Activated naive CD4-positive, alpha-beta T cell treated with anti-CD3 and anti-CD28 coated beads, Interleukin-2, amount 50 U/mL, for 24 hours (primary cell): ENCODE results near the gene SEL1L.
A peak's percentile ranks its signal among the peaks of the same experiment; 100 is the strongest.

ENCODE experiments used
- H3K27ac Mint-ChIP-seq: one replicate; pipeline ENCODE4 v1.8.0; 2021; ENCODE audit warnings: mild to moderate bottlenecking, mixed read lengths
- H3K27me3 Mint-ChIP-seq: one replicate; pipeline ENCODE4 v1.8.0; 2021; ENCODE audit warnings: mixed read lengths
- H3K36me3 Mint-ChIP-seq: one replicate; pipeline ENCODE4 v1.8.0; 2021; ENCODE audit warnings: mixed read lengths
- H3K4me1 Mint-ChIP-seq: one replicate; pipeline ENCODE4 v1.8.0; 2021; ENCODE audit warnings: mixed read lengths
- H3K4me3 Mint-ChIP-seq: one replicate; pipeline ENCODE4 v1.8.0; 2021; ENCODE audit warnings: mild to moderate bottlenecking, mixed read lengths
- H3K9me3 Mint-ChIP-seq: one replicate; pipeline ENCODE4 v1.8.0; 2021; ENCODE audit warnings: mixed read lengths

SEL1L gene

DNA sequence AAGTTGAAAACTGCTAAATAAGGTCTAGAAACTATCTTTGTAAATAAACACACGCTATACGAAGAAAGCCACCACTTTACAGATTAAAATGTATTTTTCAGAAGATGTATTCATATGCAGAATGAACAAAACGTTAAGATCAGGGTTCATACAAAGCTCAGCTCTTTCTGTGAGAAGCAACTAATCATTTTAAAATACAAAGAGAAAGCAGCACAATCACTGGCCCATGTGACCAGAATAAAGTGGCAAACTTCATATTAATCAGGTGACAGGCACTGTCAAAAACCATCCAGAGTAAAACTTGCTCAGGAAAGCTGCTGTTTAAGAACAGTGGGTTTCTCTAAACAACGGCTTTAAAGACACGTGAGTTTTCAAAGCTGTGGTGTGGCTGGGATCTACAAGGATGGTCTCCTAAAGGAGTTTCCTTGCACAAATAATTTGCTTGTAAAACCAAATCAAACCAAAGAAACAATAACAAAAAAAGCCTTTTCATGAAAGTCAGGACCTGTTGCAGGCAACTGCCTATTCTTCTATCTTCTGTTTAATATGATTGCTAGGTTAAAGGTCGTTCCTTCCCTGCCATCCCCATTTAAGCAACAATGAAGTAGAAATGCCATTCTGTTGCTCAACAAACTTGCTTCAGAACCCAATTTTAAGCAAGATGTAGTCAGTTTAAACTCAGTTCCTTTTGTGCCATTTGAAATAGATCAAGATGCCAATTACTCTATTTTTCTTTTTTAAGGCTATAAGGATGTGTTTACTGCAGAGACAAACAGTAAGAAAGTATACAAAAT lies 22.3 kb downstream of the SEL1L start:
- Mint-ChIP-seq H3K4me1 (peaks cover 64% of the 10 kb centered on the region), H3K4me3 (no peak overlapping the region), H3K27me3 (no peaks in the 10 kb centered on the region), H3K9me3 (no peaks in the 10 kb centered on the region), H3K27ac (no peak overlapping the region), H3K36me3 (peaks cover 29% of the 10 kb centered on the region)

DNA sequence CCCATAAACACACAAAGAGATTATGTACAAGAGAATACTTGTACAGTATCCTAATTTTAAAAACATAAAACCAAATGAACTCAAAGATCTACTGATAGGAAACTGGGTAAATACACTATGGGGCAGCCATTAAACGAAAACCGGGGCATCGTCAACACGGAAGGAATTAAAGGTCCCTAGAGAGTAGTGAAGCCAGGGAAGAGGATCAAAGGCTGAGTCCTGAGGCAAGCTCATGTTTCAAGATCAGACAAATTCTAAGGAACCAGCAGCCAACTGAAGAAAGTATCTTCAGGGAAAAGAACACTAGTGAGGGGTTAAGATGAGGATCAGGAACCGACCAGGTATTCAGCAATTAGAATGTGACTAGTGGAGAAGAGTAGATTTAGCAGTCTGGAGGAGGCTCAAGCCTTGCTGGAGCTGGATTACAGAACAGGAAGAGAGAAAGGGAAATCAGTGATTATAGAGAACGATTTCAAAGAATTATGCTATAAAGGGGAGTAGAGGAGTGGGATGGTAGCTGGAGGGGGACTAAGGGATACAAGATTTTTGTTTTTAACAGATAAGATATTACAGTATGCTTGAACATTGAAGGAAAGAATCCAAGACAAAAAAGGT lies 23.7 kb downstream of the SEL1L start:
- Mint-ChIP-seq H3K4me3 (no peak overlapping the region), H3K4me1 (peaks cover 56% of the 10 kb centered on the region), H3K9me3 (no peaks in the 10 kb centered on the region), H3K27ac (peak overlapping the region; percentile 56), H3K36me3 (peaks cover 27% of the 10 kb centered on the region), H3K27me3 (no peaks in the 10 kb centered on the region)

DNA sequence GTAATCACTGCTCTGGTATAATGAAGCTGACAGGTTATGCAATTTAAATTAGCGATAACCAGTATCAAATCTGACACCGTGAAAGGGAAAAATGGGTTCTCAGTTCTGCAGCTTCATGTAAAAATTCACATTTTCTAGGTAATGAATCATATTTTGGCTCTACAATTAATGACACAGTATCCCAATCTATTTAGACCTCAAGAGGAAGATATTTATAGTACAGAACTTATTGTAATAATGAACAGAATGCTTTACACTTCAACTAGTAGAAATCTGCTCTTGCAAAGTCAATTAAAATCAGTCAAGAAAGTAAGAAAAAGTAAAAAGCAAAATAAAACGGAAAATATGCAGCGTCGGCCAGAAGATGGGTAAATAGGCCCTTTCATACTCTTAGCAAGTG lies 24.3 kb downstream of the SEL1L start:
- Mint-ChIP-seq H3K4me1 (peaks cover 53% of the 10 kb centered on the region), H3K9me3 (no peaks in the 10 kb centered on the region), H3K27me3 (no peaks in the 10 kb centered on the region), H3K27ac (peak overlapping the region; percentile 52), H3K4me3 (no peak overlapping the region), H3K36me3 (peaks cover 21% of the 10 kb centered on the region)

DNA sequence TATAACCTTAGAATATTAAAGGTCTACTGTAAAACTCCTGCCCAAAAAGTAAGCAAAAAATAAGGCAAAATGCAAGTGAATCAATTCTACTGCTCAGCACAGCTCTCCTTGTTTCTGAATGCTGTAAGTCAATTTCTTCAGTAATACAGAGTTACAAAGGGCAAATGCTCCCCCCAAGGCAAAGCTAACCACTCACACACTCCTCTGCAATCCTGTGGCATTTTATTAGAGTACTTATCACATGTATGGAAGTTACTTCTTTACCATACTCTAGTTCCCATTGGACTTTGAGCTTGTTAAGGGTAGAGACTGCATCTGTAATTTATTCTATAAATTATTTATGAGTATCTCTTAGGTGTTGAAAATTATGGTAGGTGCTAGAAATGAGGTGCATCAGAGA lies 27.2 kb downstream of the SEL1L start:
- H3K27me3 Mint-ChIP-seq: no peaks in the 10 kb centered on the region
- H3K36me3 Mint-ChIP-seq: peaks cover 22% of the 10 kb centered on the region
- no peak overlapping the region for H3K27ac Mint-ChIP-seq
- H3K4me3 Mint-ChIP-seq: no peak overlapping the region
- H3K4me1 Mint-ChIP-seq: peaks cover 34% of the 10 kb centered on the region
- H3K9me3 Mint-ChIP-seq: no peaks in the 10 kb centered on the region

DNA sequence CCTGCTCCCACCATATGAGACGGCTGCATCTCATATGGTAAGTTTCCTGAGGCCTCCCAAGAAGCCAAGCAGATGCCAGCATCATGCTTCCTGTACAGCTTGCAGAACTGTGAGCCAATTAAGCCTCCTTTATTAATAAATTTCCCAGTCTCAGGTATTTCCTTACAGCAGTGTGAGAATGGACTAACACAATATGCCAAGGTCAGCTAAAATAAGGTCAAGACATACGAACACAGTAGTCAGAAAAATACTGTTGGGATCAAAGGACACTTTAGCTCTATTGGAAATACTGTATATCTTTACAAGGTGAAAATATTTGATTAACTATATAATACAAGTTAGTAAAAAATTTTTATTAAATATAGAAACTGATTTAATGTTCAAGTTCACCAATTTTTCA lies 28.8 kb downstream of the SEL1L start:
- no peak overlapping the region for H3K4me3 Mint-ChIP-seq
- no peaks in the 10 kb centered on the region for H3K9me3 Mint-ChIP-seq
- no peaks in the 10 kb centered on the region for H3K27me3 Mint-ChIP-seq
- peaks cover 27% of the 10 kb centered on the region for H3K36me3 Mint-ChIP-seq
- H3K27ac Mint-ChIP-seq: no peak overlapping the region
- peaks cover 27% of the 10 kb centered on the region for H3K4me1 Mint-ChIP-seq

DNA sequence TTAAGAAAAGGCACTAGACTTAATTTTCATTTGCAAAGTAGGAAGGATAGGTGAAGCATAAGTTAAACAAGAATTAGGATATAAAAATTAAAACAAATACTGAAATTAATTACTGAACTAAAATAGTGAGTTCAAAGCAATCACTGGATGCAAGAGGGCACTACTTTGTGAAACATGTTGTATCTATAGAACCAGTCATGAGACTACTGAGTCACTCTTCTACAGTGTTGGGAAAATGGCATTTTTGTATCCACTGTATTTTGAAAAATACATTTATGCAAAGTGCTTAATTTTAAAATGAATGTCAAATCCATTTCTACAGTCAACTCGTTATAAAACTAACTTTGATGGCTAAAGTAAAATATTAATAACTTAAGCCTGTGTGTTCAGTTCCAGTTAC lies 47.9 kb downstream of the SEL1L start:
- no peak overlapping the region for H3K4me3 Mint-ChIP-seq
- no peaks in the 10 kb centered on the region for H3K9me3 Mint-ChIP-seq
- no peaks in the 10 kb centered on the region for H3K4me1 Mint-ChIP-seq
- H3K27ac Mint-ChIP-seq: no peak overlapping the region
- no peaks in the 10 kb centered on the region for H3K27me3 Mint-ChIP-seq
- peaks cover 17% of the 10 kb centered on the region for H3K36me3 Mint-ChIP-seq

DNA sequence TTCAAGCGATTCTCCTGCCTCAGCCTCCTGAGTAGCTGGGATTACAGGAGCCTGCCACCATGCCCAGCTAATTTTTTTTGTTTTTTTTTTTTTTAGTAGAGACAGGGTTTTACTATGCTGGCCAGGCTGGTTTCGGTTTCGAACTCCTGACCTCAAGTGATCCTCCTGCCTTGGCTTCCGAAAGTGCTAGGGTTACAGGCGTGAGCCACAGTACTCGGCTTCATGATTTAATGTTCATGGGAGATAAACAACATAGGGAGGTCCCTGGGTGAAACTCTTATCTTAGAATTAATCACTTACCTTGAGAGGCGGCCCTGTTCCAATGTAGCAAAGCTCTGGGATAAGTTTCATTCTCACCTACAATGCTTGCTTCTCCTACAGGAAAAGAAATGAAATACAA lies 48.3 kb downstream of the SEL1L start:
- Mint-ChIP-seq H3K27ac (peak overlapping the region; percentile 62), H3K4me3 (no peak overlapping the region), H3K4me1 (no peaks in the 10 kb centered on the region)

DNA sequence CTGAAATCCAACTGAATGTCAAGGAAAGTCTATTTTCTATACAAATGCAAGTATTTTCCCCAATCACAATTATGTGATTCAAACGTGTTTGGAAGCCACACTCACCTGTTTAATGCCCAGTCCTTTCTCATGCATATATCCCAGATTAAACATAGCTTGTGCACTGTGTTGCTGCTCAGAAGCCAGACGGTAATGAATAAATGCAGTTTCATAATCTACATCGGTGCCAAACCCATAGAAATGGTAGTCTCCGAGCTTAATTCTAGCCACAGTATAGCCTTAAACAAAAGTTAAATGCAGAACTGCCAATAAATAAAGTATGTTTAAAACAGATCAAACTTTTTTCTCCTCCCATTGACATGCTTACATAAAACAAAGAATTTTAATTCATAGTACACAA lies 49.5 kb downstream of the SEL1L start:
- Mint-ChIP-seq H3K27me3 (no peaks in the 10 kb centered on the region), H3K36me3 (peaks cover 18% of the 10 kb centered on the region), H3K27ac (peak overlapping the region; percentile 14), H3K9me3 (no peaks in the 10 kb centered on the region), H3K4me1 (no peaks in the 10 kb centered on the region), H3K4me3 (no peak overlapping the region)

More for the DNA sequence above, 48.3 kb downstream of the SEL1L start:
- peaks cover 17% of the 10 kb centered on the region for H3K36me3 Mint-ChIP-seq
- H3K9me3 Mint-ChIP-seq: no peaks in the 10 kb centered on the region
- no peaks in the 10 kb centered on the region for H3K27me3 Mint-ChIP-seq

DNA sequence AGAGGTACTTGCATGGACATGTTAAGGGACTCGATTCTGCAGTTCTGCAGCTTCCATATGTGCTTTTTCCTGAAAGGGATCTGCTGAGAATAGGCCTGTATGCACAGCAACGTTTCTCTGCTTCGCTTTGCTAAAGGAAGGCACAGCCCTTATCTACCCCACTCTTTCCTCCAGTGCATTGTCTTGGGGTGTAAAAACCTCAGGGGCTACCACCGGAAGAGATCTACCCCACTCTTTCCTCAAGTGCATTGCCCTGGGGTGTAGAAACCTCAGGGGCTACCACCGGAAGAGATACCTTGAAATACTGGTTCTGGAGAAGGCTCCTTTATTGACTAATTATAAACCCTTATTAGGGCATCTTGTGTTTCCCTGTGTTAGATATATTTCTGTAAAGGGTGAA lies 52.9 kb downstream of the SEL1L start:
- no peak overlapping the region for H3K27ac Mint-ChIP-seq

DNA sequence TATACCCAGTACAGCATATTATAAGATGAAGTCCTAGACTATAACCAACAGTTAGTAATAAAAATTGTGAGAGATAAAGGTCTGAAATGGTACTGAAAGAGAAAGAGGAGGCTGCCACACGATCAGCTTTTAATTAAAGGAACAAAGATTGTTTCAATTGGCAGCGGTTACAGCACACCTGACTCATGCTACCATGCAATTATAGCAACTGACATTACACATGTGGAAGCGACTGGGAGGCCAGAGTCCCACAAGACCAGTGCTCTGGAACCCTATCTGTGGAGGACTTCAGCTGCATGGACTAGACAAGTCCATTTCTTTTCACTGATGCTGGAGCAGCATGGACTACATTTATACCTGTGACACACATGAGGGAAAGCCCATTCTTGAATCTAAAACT lies 55.2 kb downstream of the SEL1L start:
- Mint-ChIP-seq H3K9me3 (no peaks in the 10 kb centered on the region), H3K36me3 (peaks cover 18% of the 10 kb centered on the region), H3K4me1 (peaks cover 25% of the 10 kb centered on the region), H3K27me3 (no peaks in the 10 kb centered on the region), H3K4me3 (no peak overlapping the region), H3K27ac (peak overlapping the region; percentile 65)

More for the DNA sequence above, 52.9 kb downstream of the SEL1L start:
- Mint-ChIP-seq H3K9me3 (no peaks in the 10 kb centered on the region), H3K36me3 (peaks cover 10% of the 10 kb centered on the region), H3K4me1 (peaks cover 5% of the 10 kb centered on the region), H3K4me3 (no peak overlapping the region), H3K27me3 (no peaks in the 10 kb centered on the region)

DNA sequence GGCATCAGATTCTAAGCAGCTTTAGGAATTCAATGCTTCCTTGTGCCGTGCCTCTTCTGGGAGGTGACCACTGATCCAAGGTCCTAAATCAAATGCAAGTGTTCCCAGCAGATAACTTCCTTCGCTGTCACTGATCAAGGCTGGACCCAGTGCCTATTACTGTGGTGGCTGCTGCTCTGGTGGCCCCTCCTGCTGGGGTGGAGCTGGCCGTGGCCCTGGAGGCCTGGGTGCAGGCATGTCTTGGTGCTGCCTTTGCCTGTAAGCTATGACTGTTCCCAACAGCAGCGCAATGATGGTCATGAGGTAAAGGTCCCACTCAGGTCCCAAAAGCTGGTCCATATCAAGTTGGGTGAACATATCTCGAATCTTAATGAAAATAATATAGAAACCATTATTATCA lies 56.8 kb downstream of the SEL1L start:
- no peak overlapping the region for H3K27ac Mint-ChIP-seq
- no peak overlapping the region for H3K4me3 Mint-ChIP-seq
- H3K4me1 Mint-ChIP-seq: peaks cover 35% of the 10 kb centered on the region
- no peaks in the 10 kb centered on the region for H3K27me3 Mint-ChIP-seq
- H3K9me3 Mint-ChIP-seq: no peaks in the 10 kb centered on the region
- H3K36me3 Mint-ChIP-seq: peaks cover 19% of the 10 kb centered on the region

DNA sequence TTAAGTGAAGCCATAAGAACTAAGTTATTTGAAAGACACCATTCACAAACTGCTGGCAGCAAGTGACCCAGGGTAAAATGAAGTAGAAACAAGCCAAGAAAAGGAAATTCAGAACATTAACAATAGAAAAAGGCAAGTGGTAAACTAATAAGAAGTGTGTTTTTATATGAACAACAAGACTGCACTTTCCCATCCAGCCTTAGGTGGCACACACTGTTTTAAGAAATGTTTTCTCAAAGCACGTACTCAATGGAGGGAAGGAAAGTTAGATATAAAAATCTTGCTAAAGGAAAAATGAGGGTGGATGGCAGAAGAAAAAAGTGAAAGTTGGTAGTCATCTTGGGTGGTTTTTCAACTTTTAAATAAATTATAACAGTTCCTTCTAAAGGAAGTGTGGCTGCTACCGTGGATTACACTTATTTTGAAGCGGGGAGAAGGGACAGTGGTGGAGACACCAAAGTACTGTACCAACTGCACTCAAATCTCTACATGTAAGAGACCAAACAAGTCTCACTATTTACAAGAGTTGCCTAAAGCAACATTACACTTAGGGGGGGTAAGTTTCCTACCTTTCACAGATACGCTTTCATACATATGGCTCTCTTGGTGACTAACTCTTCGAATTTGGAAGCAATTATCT lies 58.8 kb downstream of the SEL1L start:
- peaks cover 55% of the 10 kb centered on the region for H3K4me1 Mint-ChIP-seq
- no peaks in the 10 kb centered on the region for H3K27me3 Mint-ChIP-seq
- peak overlapping the region; percentile 78 for H3K4me3 Mint-ChIP-seq
- H3K36me3 Mint-ChIP-seq: peaks cover 17% of the 10 kb centered on the region
- H3K27ac Mint-ChIP-seq: peak overlapping the region; percentile 96
- H3K9me3 Mint-ChIP-seq: no peaks in the 10 kb centered on the region

DNA sequence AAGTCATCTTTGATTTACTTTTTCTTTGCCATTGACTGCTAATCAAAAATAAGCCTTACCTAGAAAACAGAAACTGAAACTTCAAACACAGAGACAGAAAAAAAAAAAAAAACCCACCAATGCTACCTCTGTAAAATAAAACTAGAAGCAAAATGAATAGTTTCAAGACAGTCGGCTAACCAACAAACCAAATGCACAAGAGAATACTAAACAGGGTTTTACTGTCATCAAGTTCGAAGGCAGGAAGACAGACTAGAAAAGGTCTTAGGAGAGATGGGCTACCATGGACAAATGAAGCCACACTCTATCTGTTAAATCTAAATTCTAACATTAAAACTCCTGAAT lies 59.5 kb downstream of the SEL1L start:
- H3K4me3 Mint-ChIP-seq: peak overlapping the region; percentile 78
- H3K4me1 Mint-ChIP-seq: peaks cover 55% of the 10 kb centered on the region
- no peaks in the 10 kb centered on the region for H3K9me3 Mint-ChIP-seq
- no peaks in the 10 kb centered on the region for H3K27me3 Mint-ChIP-seq
- H3K27ac Mint-ChIP-seq: peak overlapping the region; percentile 96
- peaks cover 13% of the 10 kb centered on the region for H3K36me3 Mint-ChIP-seq

DNA sequence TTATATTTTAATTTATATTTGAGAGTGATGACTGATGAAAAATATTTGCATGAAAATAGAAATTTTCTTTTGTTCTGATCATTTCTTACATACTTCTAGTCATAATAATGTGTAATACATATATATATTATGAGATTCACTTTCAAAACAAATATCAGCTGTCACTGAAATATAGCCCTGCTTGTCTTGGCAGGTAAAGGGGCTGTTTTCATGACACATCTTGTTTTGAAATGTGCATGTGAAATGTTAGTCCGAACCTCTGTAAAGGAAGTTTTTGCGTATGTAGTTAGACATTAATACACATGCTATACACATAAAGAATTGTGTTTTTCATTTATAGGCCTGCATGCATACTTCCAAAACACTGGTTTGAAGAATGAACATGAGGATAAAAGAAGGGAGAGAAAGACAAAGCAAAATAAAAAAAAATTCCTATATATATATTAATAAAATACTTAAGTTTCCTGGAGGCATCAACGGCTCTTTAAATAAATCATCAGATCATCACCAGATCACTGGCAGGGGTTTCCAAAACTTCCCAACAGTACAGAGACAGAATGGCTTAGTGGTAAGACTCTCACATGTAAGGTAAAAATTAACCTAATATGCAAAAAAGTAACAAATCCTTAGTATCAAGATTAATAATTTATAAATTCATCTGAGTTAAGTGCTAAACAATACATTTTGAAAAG lies 60.1 kb downstream of the SEL1L start:
- Mint-ChIP-seq H3K4me1 (peaks cover 55% of the 10 kb centered on the region), H3K27ac (peak overlapping the region; percentile 89), H3K9me3 (no peaks in the 10 kb centered on the region), H3K36me3 (peaks cover 13% of the 10 kb centered on the region), H3K4me3 (peak overlapping the region; percentile 78), H3K27me3 (no peaks in the 10 kb centered on the region)

DNA sequence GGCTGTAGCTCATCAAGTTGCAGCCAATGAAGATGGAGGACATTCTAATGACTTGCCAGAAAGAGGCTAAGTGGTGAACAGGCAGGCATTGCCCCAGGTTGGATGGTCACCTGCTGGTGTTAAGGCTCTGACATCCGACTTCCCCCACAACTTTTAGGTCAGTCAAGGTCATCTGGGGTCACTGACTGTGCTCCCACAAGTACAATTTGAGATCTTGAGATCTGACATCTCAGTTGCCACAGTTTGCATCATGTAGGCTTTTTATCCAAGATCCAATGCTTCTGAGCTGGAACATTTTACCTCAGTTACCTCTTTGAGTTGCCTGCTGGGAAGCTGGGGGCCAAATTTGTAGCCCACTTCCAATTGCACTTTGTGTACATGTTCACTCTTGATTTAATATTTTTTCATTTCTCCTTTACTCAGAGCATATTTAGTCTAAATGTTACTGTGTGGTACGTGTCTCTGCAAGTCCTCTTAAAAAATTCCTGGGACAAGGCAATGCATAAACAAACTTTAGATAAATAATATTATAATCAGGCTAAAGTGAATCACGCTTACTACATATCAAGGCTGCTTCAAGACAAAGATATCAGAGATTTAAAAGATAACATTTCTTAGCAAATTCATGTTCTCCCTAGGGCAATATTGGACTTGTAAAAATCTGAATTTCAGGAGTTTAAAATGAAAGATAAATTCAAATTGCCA lies 61.4 kb downstream of the SEL1L start:
- Mint-ChIP-seq H3K27ac (peak overlapping the region; percentile 23), H3K9me3 (no peaks in the 10 kb centered on the region), H3K36me3 (peaks cover 13% of the 10 kb centered on the region), H3K27me3 (no peaks in the 10 kb centered on the region), H3K4me3 (no peak overlapping the region), H3K4me1 (peaks cover 55% of the 10 kb centered on the region)
